Measurements from ENCODE around the gene INPP5A.

INPP5A gene

GRCh38 chr10:132556994-132557441 lies 19.4 kb downstream of the INPP5A start:
- WGBS = 93% methylated on average over 18 of the region's 18 CpGs
- Histone ChIP-seq H3K9ac (ENCODE audit: low read depth, low read length) (no peak overlapping the region), H3K9me3 (ENCODE audit: insufficient read depth, low read depth, low read length) (no peaks in the 10 kb centered on the region), H3K36me3 (ENCODE audit: insufficient read depth, low read length) (no peaks in the 10 kb centered on the region), H3K27ac (ENCODE audit: low read depth, low read length) (no peak overlapping the region), H3K4me1 (ENCODE audit: insufficient read depth, low read length) (no peaks in the 10 kb centered on the region), H3K27me3 (ENCODE audit: insufficient read depth, low read length) (no peaks in the 10 kb centered on the region), H3K4me3 (ENCODE audit: low read length) (no peak overlapping the region)

GRCh38 chr10:132557696-132558515 lies 20.3 kb downstream of the INPP5A start:
- H3K9me3 ChIP-seq (ENCODE audit: insufficient read depth, low read depth, low read length) = no peaks in the 10 kb centered on the region
- H3K36me3 ChIP-seq (ENCODE audit: insufficient read depth, low read length) = no peaks in the 10 kb centered on the region
- no peak overlapping the region for H3K9ac ChIP-seq (ENCODE audit: low read depth, low read length)
- H3K4me3 ChIP-seq (ENCODE audit: low read length) = no peak overlapping the region
- WGBS = 94% methylated on average over 33 of the region's 33 CpGs
- no peaks in the 10 kb centered on the region for H3K27me3 ChIP-seq (ENCODE audit: insufficient read depth, low read length)
- no peak overlapping the region for H3K27ac ChIP-seq (ENCODE audit: low read depth, low read length)
- H3K4me1 ChIP-seq (ENCODE audit: insufficient read depth, low read length) = no peaks in the 10 kb centered on the region

- H3K9me3 ChIP-seq (ENCODE audit: insufficient read depth, low read depth, low read length) = no peaks in the 10 kb centered on the region
- no peak overlapping the region for H3K4me3 ChIP-seq (ENCODE audit: low read length)
- no peaks in the 10 kb centered on the region for H3K36me3 ChIP-seq (ENCODE audit: insufficient read depth, low read length)
- no peak overlapping the region for H3K9ac ChIP-seq (ENCODE audit: low read depth, low read length)
- H3K27ac ChIP-seq (ENCODE audit: low read depth, low read length) = no peak overlapping the region
- WGBS = 90% methylated on average over 32 of the region's 32 CpGs
- no peaks in the 10 kb centered on the region for H3K27me3 ChIP-seq (ENCODE audit: insufficient read depth, low read length)
- no peaks in the 10 kb centered on the region for H3K4me1 ChIP-seq (ENCODE audit: insufficient read depth, low read length)
Observed at GRCh38 chr10:132558516-132559413, 21.2 kb downstream of the INPP5A start.

- WGBS = 95% methylated on average over 11 of the region's 11 CpGs
- Histone ChIP-seq H3K36me3 (ENCODE audit: insufficient read depth, low read length) (no peaks in the 10 kb centered on the region), H3K27ac (ENCODE audit: low read depth, low read length) (no peak overlapping the region), H3K9me3 (ENCODE audit: insufficient read depth, low read depth, low read length) (no peaks in the 10 kb centered on the region), H3K9ac (ENCODE audit: low read depth, low read length) (no peak overlapping the region), H3K4me3 (ENCODE audit: low read length) (no peak overlapping the region), H3K27me3 (ENCODE audit: insufficient read depth, low read length) (no peaks in the 10 kb centered on the region), H3K4me1 (ENCODE audit: insufficient read depth, low read length) (no peaks in the 10 kb centered on the region)
Observed at GRCh38 chr10:132559538-132559937, 22.0 kb downstream of the INPP5A start.

DNA sequence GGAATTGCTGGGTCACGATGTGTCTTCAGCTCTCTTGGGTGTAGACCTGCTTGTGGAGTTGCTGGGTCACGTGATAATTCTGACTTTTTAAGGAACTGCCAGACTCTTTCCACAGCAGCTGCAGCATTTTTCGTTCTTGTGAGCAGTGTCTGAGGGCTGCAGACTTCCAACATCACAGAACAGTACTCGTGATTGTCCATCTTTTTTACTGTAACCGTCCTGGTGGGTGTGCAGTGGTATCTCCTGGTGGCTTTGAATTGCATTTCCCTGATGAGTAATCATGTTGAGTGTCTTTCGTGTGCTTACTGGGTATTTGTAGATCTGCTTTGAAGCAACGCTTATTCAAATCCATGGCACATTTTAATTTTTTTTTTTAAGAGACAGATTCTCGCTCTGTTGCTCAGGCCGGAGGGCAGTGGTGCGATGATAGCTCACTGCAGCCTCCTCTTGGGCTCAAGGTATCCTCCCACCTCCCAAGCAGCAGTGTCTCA lies 22.7 kb downstream of the INPP5A start:
- Histone ChIP-seq H3K27me3 (ENCODE audit: insufficient read depth, low read length) (no peaks in the 10 kb centered on the region), H3K4me3 (ENCODE audit: low read length) (no peak overlapping the region)
- 94% methylated on average over 10 of the region's 10 CpGs for WGBS

GRCh38 chr10:132562177-132562915 lies 24.8 kb downstream of the INPP5A start:
- Histone ChIP-seq H3K36me3 (ENCODE audit: insufficient read depth, low read length) (no peaks in the 10 kb centered on the region), H3K27me3 (ENCODE audit: insufficient read depth, low read length) (no peaks in the 10 kb centered on the region), H3K27ac (ENCODE audit: low read depth, low read length) (no peak overlapping the region), H3K4me3 (ENCODE audit: low read length) (no peak overlapping the region), H3K9me3 (ENCODE audit: insufficient read depth, low read depth, low read length) (no peaks in the 10 kb centered on the region), H3K9ac (ENCODE audit: low read depth, low read length) (no peak overlapping the region), H3K4me1 (ENCODE audit: insufficient read depth, low read length) (0 out of 2 replicates have a peak, but pooled peaks cover 3% of the 10 kb centered on the region)
- 95% methylated on average over 29 of the region's 29 CpGs for WGBS

More for the DNA sequence above, 22.7 kb downstream of the INPP5A start:
- Histone ChIP-seq H3K9me3 (ENCODE audit: insufficient read depth, low read depth, low read length) (no peaks in the 10 kb centered on the region), H3K9ac (ENCODE audit: low read depth, low read length) (no peak overlapping the region), H3K4me1 (ENCODE audit: insufficient read depth, low read length) (no peaks in the 10 kb centered on the region), H3K27ac (ENCODE audit: low read depth, low read length) (no peak overlapping the region), H3K36me3 (ENCODE audit: insufficient read depth, low read length) (no peaks in the 10 kb centered on the region)

- Histone ChIP-seq H3K27ac (ENCODE audit: low read depth, low read length) (no peak overlapping the region), H3K9me3 (ENCODE audit: insufficient read depth, low read depth, low read length) (no peaks in the 10 kb centered on the region), H3K27me3 (ENCODE audit: insufficient read depth, low read length) (no peaks in the 10 kb centered on the region), H3K4me1 (ENCODE audit: insufficient read depth, low read length) (0 out of 2 replicates have a peak, but pooled peaks cover 3% of the 10 kb centered on the region), H3K9ac (ENCODE audit: low read depth, low read length) (no peak overlapping the region), H3K36me3 (ENCODE audit: insufficient read depth, low read length) (no peaks in the 10 kb centered on the region), H3K4me3 (ENCODE audit: low read length) (no peak overlapping the region)
- WGBS = 84% methylated on average over 14 of the region's 14 CpGs
Observed at GRCh38 chr10:132562916-132563456, 25.4 kb downstream of the INPP5A start.

- Histone ChIP-seq H3K27me3 (ENCODE audit: insufficient read depth, low read length) (no peaks in the 10 kb centered on the region), H3K27ac (ENCODE audit: low read depth, low read length) (no peak overlapping the region), H3K9me3 (ENCODE audit: insufficient read depth, low read depth, low read length) (no peaks in the 10 kb centered on the region), H3K4me3 (ENCODE audit: low read length) (no peak overlapping the region), H3K9ac (ENCODE audit: low read depth, low read length) (no peak overlapping the region), H3K4me1 (ENCODE audit: insufficient read depth, low read length) (0 out of 2 replicates have a peak, but pooled peaks cover 3% of the 10 kb centered on the region), H3K36me3 (ENCODE audit: insufficient read depth, low read length) (no peaks in the 10 kb centered on the region)
- 84% methylated on average over 24 of the region's 24 CpGs for WGBS
Observed at GRCh38 chr10:132563485-132564248, 26.1 kb downstream of the INPP5A start.

- no peaks in the 10 kb centered on the region for H3K36me3 ChIP-seq (ENCODE audit: insufficient read depth, low read length)
- H3K9ac ChIP-seq (ENCODE audit: low read depth, low read length) = no peak overlapping the region
- 0 out of 2 replicates have a peak, but pooled peaks cover 3% of the 10 kb centered on the region for H3K4me1 ChIP-seq (ENCODE audit: insufficient read depth, low read length)
- 95% methylated on average over 10 of the region's 10 CpGs for WGBS
- no peaks in the 10 kb centered on the region for H3K9me3 ChIP-seq (ENCODE audit: insufficient read depth, low read depth, low read length)
- no peak overlapping the region for H3K27ac ChIP-seq (ENCODE audit: low read depth, low read length)
- H3K4me3 ChIP-seq (ENCODE audit: low read length) = no peak overlapping the region
- H3K27me3 ChIP-seq (ENCODE audit: insufficient read depth, low read length) = no peaks in the 10 kb centered on the region
Observed at GRCh38 chr10:132564249-132564605, 26.6 kb downstream of the INPP5A start.

- WGBS = 93% methylated on average over 7 of the region's 11 CpGs
Observed at GRCh38 chr10:132564690-132565089, 27.1 kb downstream of the INPP5A start.

More at GRCh38 chr10:132564690-132565089, 27.1 kb downstream of the INPP5A start:
- no peak overlapping the region for H3K4me3 ChIP-seq (ENCODE audit: low read length)
- H3K9ac ChIP-seq (ENCODE audit: low read depth, low read length) = no peak overlapping the region
- H3K4me1 ChIP-seq (ENCODE audit: insufficient read depth, low read length) = 0 out of 2 replicates have a peak, but pooled peaks cover 3% of the 10 kb centered on the region
- no peaks in the 10 kb centered on the region for H3K27me3 ChIP-seq (ENCODE audit: insufficient read depth, low read length)
- no peaks in the 10 kb centered on the region for H3K9me3 ChIP-seq (ENCODE audit: insufficient read depth, low read depth, low read length)
- no peak overlapping the region for H3K27ac ChIP-seq (ENCODE audit: low read depth, low read length)
- no peaks in the 10 kb centered on the region for H3K36me3 ChIP-seq (ENCODE audit: insufficient read depth, low read length)

Data from HUES64 (cell line).